MCF 10A (cell line): ENCODE measurements around the gene LATS1. TPM values are rescaled to one million over a fixed set of nuclear protein-coding genes. Genes with fewer than 3 reads are reported as not detected.
"Not testable (repeated sequence)": the region's sequence is repeated elsewhere in the genome, so short reads cannot be mapped to it uniquely, and the experiment has no call there.

ENCODE experiments used
- BruUV-seq: library from RNA; stranded (reverse); fragments of 400-500 nt; replicated peaks from 2 replicates; lab custom pipeline; 2021; lab: Mats Ljungman, UMichigan
- CTCF ChIA-PET: fragments of 300-600 bp; sonication (Branson Sonifier 250); formaldehyde crosslinking; extraction: SDS; loops from one replicate; lab custom pipeline; 2021; ENCODE audit warnings: antibody characterized with exemption, inconsistent platforms; lab: Yijun Ruan, JAX
- POLR2A ChIA-PET: fragments of 300-600, 350-650 bp; sonication (Branson Sonifier 250); formaldehyde crosslinking; extraction: SDS; loops from one replicate; lab custom pipeline; 2020; ENCODE audit warnings: antibody characterized with exemption, inconsistent platforms; lab: Yijun Ruan, JAX
- DNase-seq: peaks from one replicate; pipeline ENCODE4 v3.0.0-alpha.2; 2018; ENCODE audit not compliant: unreplicated experiment
- H3K27ac Mint-ChIP-seq: one replicate; pipeline ENCODE4 v1.8.0; 2022; ENCODE audit warnings: mild to moderate bottlenecking, low read depth, mixed read lengths; ENCODE audit not compliant: unreplicated experiment
- H3K27me3 Mint-ChIP-seq: one replicate; pipeline ENCODE4 v1.8.0; 2022; ENCODE audit warnings: mixed read lengths; ENCODE audit not compliant: insufficient read depth, unreplicated experiment
- H3K36me3 Mint-ChIP-seq: one replicate; pipeline ENCODE4 v1.8.0; 2022; ENCODE audit warnings: mild to moderate bottlenecking, moderate library complexity, mixed read lengths; ENCODE audit not compliant: insufficient read depth, unreplicated experiment
- H3K4me1 Mint-ChIP-seq: one replicate; pipeline ENCODE4 v1.8.0; 2022; ENCODE audit warnings: mixed read lengths; ENCODE audit not compliant: insufficient read depth, unreplicated experiment
- H3K4me3 Mint-ChIP-seq: one replicate; pipeline ENCODE4 v1.8.0; 2022; ENCODE audit warnings: mild to moderate bottlenecking, moderate library complexity, mixed read lengths; ENCODE audit not compliant: unreplicated experiment
- H3K9me3 Mint-ChIP-seq: one replicate; pipeline ENCODE4 v1.8.0; 2022; ENCODE audit warnings: mixed read lengths; ENCODE audit not compliant: unreplicated experiment
- intact Hi-C: fragments of 100-400 bp; cut with micrococcal nuclease; formaldehyde crosslinking; loops from 2 replicates; pipeline ENCODE4 v1.14.1; 2022
- total RNA-seq: library from RNA; stranded (reverse); gene quantifications from 2 replicates; pipeline ENCODE4 v1.2.3, GENCODE V29; 2022
- TF ChIP-seq, protein P1 (sequence below): fragments of 200-600 bp; IDR thresholded peaks from one replicate; pipeline ENCODE4 v1.8.0; 2022; ENCODE audit warnings: antibody characterized with exemption, mild to moderate bottlenecking; ENCODE audit not compliant: unreplicated experiment

LATS1 gene
- total RNA-seq, 1 experiment from 2014 or later, result 34.3 TPM

DNA sequence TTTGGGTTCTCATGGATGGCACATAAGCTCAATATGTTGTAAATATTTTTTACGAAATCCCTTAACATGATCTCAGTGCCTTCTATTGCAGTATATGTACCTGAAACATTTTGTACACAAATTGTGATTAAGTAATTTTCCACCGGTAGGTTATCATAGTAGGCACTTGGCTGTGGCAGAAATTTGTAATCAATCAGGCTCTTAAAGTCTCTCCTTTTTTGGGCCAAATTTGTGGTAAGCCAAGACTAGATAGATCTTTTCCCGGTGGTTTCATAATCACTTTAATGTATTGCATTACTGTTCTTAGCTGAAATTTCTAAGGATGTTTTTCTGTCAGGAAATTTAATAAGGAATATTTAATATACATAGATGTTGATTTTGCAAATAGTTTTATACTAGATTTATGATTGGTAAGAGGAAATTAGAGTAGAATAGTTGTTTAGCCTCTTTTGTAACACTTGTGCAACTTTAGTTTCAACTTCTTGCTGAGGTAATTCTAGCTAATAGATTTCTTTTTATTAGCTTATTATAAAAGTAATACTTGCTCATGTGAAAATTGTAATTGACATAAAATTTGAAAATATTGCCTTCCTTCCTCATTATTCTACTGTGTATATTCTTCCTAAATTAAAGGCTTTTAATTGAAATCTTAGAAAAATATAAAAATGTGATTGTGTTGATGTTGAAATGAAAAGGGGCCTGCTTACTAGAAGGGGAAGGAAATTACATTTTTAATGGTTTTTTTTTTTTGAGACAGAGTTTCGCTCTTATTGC lies 34.9 kb upstream of the LATS1 start:
- Mint-ChIP-seq H3K9me3 (no peaks in the 10 kb centered on the region), H3K27ac (peak overlapping the region; percentile 27), H3K4me1 (peaks cover 7% of the 10 kb centered on the region), H3K27me3 (no peaks in the 10 kb centered on the region), H3K36me3 (peaks cover 20% of the 10 kb centered on the region), H3K4me3 (peak overlapping the region; percentile 10)
- TF ChIP-seq, protein P1, sequence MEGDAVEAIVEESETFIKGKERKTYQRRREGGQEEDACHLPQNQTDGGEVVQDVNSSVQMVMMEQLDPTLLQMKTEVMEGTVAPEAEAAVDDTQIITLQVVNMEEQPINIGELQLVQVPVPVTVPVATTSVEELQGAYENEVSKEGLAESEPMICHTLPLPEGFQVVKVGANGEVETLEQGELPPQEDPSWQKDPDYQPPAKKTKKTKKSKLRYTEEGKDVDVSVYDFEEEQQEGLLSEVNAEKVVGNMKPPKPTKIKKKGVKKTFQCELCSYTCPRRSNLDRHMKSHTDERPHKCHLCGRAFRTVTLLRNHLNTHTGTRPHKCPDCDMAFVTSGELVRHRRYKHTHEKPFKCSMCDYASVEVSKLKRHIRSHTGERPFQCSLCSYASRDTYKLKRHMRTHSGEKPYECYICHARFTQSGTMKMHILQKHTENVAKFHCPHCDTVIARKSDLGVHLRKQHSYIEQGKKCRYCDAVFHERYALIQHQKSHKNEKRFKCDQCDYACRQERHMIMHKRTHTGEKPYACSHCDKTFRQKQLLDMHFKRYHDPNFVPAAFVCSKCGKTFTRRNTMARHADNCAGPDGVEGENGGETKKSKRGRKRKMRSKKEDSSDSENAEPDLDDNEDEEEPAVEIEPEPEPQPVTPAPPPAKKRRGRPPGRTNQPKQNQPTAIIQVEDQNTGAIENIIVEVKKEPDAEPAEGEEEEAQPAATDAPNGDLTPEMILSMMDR, result no peak
- intact Hi-C loops, result loop anchor here (2.0 kb wide), 1 partner anchor 14 kb away; no protein-coding TSS in a partner anchor
- DNase-seq, result peak; percentile 30
- ChIA-PET POLR2A (interaction anchor here (0.6 to 2.3 kb wide), 15 partner anchors 9 to 1640 kb away, joined by 3 to 24 read pairs (median 4); partner anchors contain the start of genes KATNA1 and LATS1), CTCF (interaction anchor here (0.6 to 1.0 kb wide), 4 partner anchors 10 to 321 kb away, joined by 3 to 8 read pairs (median 4); no protein-coding TSS in a partner anchor)
- no TSS peak for BruUV-seq

DNA sequence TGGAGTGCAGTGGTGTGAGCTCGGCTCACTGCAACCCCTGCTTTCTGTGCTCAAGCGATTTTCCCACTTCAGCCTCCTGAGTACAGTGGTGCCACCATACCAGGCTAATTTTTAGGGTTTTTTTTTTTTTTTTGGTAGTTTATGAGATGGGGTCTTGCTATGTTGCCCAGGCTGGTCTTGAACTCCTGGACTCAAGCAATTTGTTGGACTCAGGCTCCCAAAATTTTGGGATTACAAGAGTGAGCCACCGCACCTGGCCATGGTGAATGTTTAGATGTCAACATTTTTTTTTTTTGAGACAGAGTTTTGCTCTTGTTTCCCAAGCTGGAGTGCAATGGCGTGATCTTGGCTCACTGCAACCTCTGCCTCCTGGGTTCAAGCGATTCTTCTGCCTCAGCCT lies 34.0 kb upstream of the LATS1 start:
- H3K36me3 Mint-ChIP-seq, result peaks cover 20% of the 10 kb centered on the region
- H3K9me3 Mint-ChIP-seq, H3K27ac Mint-ChIP-seq, DNase-seq, H3K27me3 Mint-ChIP-seq, H3K4me1 Mint-ChIP-seq: not testable (repeated sequence)
- H3K4me3 Mint-ChIP-seq, result peak overlapping the region; percentile 88
- intact Hi-C loops, result loop anchor here (2.0 kb wide), 1 partner anchor 15 kb away; no protein-coding TSS in a partner anchor
- ChIA-PET POLR2A (interaction anchor here (0.6 to 2.3 kb wide), 9 partner anchors 10 to 207 kb away, joined by 3 to 24 read pairs (median 4); partner anchors contain the start of gene LATS1), CTCF (interaction anchor here (1.0 kb wide), 1 partner anchor 36 kb away, joined by 5 read pairs; no protein-coding TSS in a partner anchor)
- BruUV-seq, result TSS peak; percentile 5

DNA sequence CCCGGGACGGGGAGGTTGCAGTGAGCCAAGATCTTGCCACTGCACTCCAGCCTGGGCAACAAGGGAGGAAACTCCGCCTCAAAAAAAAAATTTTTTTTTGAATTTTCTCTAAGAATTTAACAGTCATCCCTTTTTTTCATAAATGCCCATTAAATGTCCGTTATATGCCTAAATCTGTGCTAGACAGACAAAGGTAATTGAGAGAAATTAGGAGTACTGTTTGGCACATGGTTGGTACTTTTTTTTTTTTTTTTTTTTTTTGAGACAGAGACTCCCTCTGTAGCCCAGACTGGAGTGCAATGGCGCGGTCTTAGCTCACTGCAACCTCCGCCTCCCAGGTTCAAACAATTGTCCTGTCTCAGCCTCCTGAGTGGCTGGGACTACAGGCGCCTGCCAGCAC lies 33.3 kb upstream of the LATS1 start:
- DNase-seq, result no peak
- H3K4me1 Mint-ChIP-seq, result peaks cover 15% of the 10 kb centered on the region
- intact Hi-C loops, result no loop called here
- no peaks in the 10 kb centered on the region for H3K27me3 Mint-ChIP-seq
- ChIA-PET CTCF (interaction anchor here (0.7 kb wide), 1 partner anchor 29 kb away, joined by 5 read pairs; no protein-coding TSS in a partner anchor), POLR2A (interaction anchor here (0.7 to 8.6 kb wide), 11 partner anchors 9 to 186 kb away, joined by 3 to 138 read pairs (median 10); partner anchors contain the start of genes GINM1 and LATS1)
- TF ChIP-seq, protein P1, result no peak
- peaks cover 20% of the 10 kb centered on the region for H3K36me3 Mint-ChIP-seq
- H3K27ac Mint-ChIP-seq, result peak overlapping the region; percentile 88
- H3K4me3 Mint-ChIP-seq, result peak overlapping the region; percentile 88
- BruUV-seq, result no TSS peak
- no peaks in the 10 kb centered on the region for H3K9me3 Mint-ChIP-seq

DNA sequence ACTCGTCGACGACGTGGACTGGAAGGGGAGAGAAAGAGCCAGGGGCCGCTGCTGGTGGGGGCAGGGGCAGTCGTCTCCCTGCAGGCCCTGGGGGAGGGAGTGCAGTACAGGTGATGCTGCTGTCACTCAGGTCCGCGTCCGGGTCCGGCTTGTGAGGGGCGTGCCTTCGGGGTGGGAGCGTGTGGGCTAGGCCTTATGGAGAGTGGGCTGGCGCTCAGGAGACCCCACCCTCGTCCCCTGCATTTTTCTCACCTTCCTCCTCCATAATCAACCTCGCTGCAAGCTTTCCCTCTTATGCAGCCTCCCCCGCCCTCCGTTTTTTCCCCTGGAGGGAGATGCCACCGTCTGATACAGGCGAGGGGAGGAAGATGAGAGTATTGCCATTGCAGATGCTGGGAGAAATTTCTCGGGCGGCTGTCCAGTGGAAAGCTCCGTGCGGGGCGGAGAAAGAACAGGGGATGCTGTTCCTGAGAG lies 32.3 kb upstream of the LATS1 start:
- H3K4me3 Mint-ChIP-seq, result peak overlapping the region; percentile 88
- H3K36me3 Mint-ChIP-seq, result peaks cover 10% of the 10 kb centered on the region
- CTCF ChIA-PET, result interaction anchor here (1.2 kb wide), 1 partner anchor 36 kb away, joined by 3 read pairs; no protein-coding TSS in a partner anchor
- no peaks in the 10 kb centered on the region for H3K9me3 Mint-ChIP-seq
- H3K27ac Mint-ChIP-seq, result peak overlapping the region; percentile 88
- no TSS peak for BruUV-seq
- peak; percentile 57 for DNase-seq
- no peaks in the 10 kb centered on the region for H3K27me3 Mint-ChIP-seq
- TF ChIP-seq, protein P1, result no peak
- POLR2A ChIA-PET, result interaction anchor here (0.6 to 8.6 kb wide), 28 partner anchors 10 to 1624 kb away, joined by 3 to 138 read pairs (median 4); partner anchors contain the start of genes GINM1, KATNA1, LATS1 and PPIL4
- intact Hi-C loops, result no loop called here
- peaks cover 8% of the 10 kb centered on the region for H3K4me1 Mint-ChIP-seq
